HG03039 (cell line): ENCODE data around the gene PSD4.

Experiments
- ATAC-seq: cut with Tn5 transposase; IDR thresholded peaks from one replicate; pipeline ENCODE4 v1.9.1; 2021; ENCODE audit warnings: mild to moderate bottlenecking, moderate library complexity; ENCODE audit not compliant: unreplicated experiment

The PSD4 gene

GRCh38 chr2:113258471-113259147 is 84.8 kb downstream of the PSD4 start:
- ATAC-seq: no peak
